Measurements from ENCODE around the gene NOS3.

- no peak for TF ChIP-seq CTCF (IDR thresholded peaks at IDR 0.05)
- peak; percentile 17 for TF ChIP-seq POLR2AphosphoS5 (IDR thresholded peaks at IDR 0.05)
These were observed 35.1 kb upstream of the NOS3 start for GRCh38 chr7:150955519-150956394.

All from prostate gland (tissue), 2 donors.